HL-60 (cell line): ENCODE data around the gene TSPAN15.

Experiments
- GABPA ChIP-seq: IDR thresholded peaks from 2 replicates; pipeline ENCODE4 v1.6.1; 2012; ENCODE audit warnings: low read depth
- POLR2AphosphoS5 ChIP-seq: IDR thresholded peaks from 2 replicates; pipeline ENCODE4 v1.6.1; 2012; ENCODE audit warnings: low read depth
- SPI1 ChIP-seq: IDR thresholded peaks from 2 replicates; pipeline ENCODE4 v1.6.1; 2012; ENCODE audit warnings: low read depth, mild to moderate bottlenecking, borderline replicate concordance
- TF ChIP-seq, protein P1 (sequence below): IDR thresholded peaks from one replicate; pipeline ENCODE4 v1.5.1; 2011; ENCODE audit warnings: low read length, control low read depth, inconsistent platforms; ENCODE audit not compliant: insufficient read depth
- TF ChIP-seq, protein P2 (sequence below): IDR thresholded peaks from 2 replicates; pipeline ENCODE4 v1.6.1; 2012; ENCODE audit warnings: low read depth; ENCODE audit not compliant: insufficient replicate concordance

DNA sequence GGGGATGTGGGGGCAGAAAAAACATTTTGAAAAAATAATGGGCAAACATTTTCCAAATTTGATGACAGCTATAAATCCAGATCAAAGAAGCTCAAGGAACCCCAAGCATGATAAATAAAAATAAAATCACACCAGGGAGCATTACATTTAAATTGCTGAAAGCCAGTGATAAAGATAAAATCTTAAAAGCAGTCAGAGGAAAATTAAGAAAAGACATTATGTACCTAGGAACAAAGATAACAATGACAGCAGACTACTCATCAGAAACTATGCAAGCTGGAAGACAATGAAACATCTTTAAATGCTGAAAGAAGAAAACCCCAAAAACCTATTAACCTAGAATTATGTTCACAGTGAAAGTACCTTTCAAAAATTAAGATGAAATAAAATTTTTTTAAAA is 98.7 kb downstream of the TSPAN15 start:
- TF ChIP-seq, protein P1, sequence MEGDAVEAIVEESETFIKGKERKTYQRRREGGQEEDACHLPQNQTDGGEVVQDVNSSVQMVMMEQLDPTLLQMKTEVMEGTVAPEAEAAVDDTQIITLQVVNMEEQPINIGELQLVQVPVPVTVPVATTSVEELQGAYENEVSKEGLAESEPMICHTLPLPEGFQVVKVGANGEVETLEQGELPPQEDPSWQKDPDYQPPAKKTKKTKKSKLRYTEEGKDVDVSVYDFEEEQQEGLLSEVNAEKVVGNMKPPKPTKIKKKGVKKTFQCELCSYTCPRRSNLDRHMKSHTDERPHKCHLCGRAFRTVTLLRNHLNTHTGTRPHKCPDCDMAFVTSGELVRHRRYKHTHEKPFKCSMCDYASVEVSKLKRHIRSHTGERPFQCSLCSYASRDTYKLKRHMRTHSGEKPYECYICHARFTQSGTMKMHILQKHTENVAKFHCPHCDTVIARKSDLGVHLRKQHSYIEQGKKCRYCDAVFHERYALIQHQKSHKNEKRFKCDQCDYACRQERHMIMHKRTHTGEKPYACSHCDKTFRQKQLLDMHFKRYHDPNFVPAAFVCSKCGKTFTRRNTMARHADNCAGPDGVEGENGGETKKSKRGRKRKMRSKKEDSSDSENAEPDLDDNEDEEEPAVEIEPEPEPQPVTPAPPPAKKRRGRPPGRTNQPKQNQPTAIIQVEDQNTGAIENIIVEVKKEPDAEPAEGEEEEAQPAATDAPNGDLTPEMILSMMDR = no peak
- TF ChIP-seq SPI1 (no peak), POLR2AphosphoS5 (no peak), GABPA (no peak)
- TF ChIP-seq, protein P2, sequence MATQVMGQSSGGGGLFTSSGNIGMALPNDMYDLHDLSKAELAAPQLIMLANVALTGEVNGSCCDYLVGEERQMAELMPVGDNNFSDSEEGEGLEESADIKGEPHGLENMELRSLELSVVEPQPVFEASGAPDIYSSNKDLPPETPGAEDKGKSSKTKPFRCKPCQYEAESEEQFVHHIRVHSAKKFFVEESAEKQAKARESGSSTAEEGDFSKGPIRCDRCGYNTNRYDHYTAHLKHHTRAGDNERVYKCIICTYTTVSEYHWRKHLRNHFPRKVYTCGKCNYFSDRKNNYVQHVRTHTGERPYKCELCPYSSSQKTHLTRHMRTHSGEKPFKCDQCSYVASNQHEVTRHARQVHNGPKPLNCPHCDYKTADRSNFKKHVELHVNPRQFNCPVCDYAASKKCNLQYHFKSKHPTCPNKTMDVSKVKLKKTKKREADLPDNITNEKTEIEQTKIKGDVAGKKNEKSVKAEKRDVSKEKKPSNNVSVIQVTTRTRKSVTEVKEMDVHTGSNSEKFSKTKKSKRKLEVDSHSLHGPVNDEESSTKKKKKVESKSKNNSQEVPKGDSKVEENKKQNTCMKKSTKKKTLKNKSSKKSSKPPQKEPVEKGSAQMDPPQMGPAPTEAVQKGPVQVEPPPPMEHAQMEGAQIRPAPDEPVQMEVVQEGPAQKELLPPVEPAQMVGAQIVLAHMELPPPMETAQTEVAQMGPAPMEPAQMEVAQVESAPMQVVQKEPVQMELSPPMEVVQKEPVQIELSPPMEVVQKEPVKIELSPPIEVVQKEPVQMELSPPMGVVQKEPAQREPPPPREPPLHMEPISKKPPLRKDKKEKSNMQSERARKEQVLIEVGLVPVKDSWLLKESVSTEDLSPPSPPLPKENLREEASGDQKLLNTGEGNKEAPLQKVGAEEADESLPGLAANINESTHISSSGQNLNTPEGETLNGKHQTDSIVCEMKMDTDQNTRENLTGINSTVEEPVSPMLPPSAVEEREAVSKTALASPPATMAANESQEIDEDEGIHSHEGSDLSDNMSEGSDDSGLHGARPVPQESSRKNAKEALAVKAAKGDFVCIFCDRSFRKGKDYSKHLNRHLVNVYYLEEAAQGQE = no peak
